Trophoblast cell (in vitro differentiated cells and primary cell): ENCODE measurements around the gene MGAT5.

Experiments used
- DNase-seq, 2 donors: peaks; one replicate each; pipeline ENCODE4 v3.0.0-alpha.2; 2016
- H2AFZ ChIP-seq: 2 replicates; pipeline ENCODE4 v1.6.1; 2013; ENCODE audit warnings: low read length, moderate library complexity, mild to moderate bottlenecking; ENCODE audit not compliant: insufficient read depth, poor library complexity
- H2AK5ac ChIP-seq: 2 replicates; pipeline ENCODE4 v1.6.1; 2013; ENCODE audit warnings: mild to moderate bottlenecking, low read length
- H2BK120ac ChIP-seq: 2 replicates; pipeline ENCODE4 v1.6.1; 2013; ENCODE audit warnings: low read length, mild to moderate bottlenecking, moderate library complexity; ENCODE audit not compliant: insufficient read depth, poor library complexity
- H2BK12ac ChIP-seq: 2 replicates; pipeline ENCODE4 v1.6.1; 2013; ENCODE audit warnings: mild to moderate bottlenecking, low read length, moderate library complexity
- H2BK5ac ChIP-seq: 2 replicates; pipeline ENCODE4 v1.6.1; 2013; ENCODE audit warnings: low read length, low read depth, moderate library complexity, mild to moderate bottlenecking; ENCODE audit not compliant: poor library complexity
- H3K14ac ChIP-seq: 2 replicates; pipeline ENCODE4 v1.6.1; 2013; ENCODE audit warnings: mild to moderate bottlenecking, low read length
- H3K18ac ChIP-seq: 2 replicates; pipeline ENCODE4 v1.6.1; 2013; ENCODE audit warnings: mild to moderate bottlenecking, low read length
- H3K23ac ChIP-seq: 2 replicates; pipeline ENCODE4 v1.6.1; 2013; ENCODE audit warnings: low read length
- H3K27ac ChIP-seq: 2 replicates; pipeline ENCODE4 v1.5.1; 2013; ENCODE audit warnings: low read depth, mild to moderate bottlenecking, inconsistent platforms, low read length, moderate library complexity
- H3K27me3 ChIP-seq: 2 replicates; pipeline ENCODE4 v1.6.1; 2013; ENCODE audit warnings: inconsistent platforms, mild to moderate bottlenecking, low read length, moderate library complexity; ENCODE audit not compliant: insufficient read depth
- H3K36me3 ChIP-seq, 2 experiments: 1 replicate in 1 of 2; 2 replicates in 1 of 2; pipeline ENCODE4 v1.6.1; 2013; ENCODE audit warnings: low read length in 2 of 2, mild to moderate bottlenecking in 2 of 2, moderate library complexity in 1 of 2; ENCODE audit not compliant: insufficient read depth in 2 of 2, control insufficient read depth in 1 of 2
- H3K4ac ChIP-seq: 2 replicates; pipeline ENCODE4 v1.6.1; 2013; ENCODE audit warnings: low read depth, mild to moderate bottlenecking, low read length, moderate library complexity
- H3K4me1 ChIP-seq, 2 experiments: 1 replicate in 1 of 2; 2 replicates in 1 of 2; pipeline ENCODE4 v1.6.1; 2013; ENCODE audit warnings: low read length in 2 of 2, mild to moderate bottlenecking in 2 of 2, moderate library complexity in 1 of 2; ENCODE audit not compliant: insufficient read depth in 2 of 2, control insufficient read depth in 1 of 2
- H3K4me2 ChIP-seq: 2 replicates; pipeline ENCODE4 v1.6.1; 2013; ENCODE audit warnings: inconsistent platforms, mild to moderate bottlenecking, low read length, moderate library complexity
- H3K4me3 ChIP-seq: 2 replicates; pipeline ENCODE4 v1.5.1; 2013; ENCODE audit warnings: mild to moderate bottlenecking, low read depth, low read length, inconsistent platforms
- H3K79me1 ChIP-seq: one replicate; pipeline ENCODE4 v1.6.1; 2013; ENCODE audit warnings: low read length
- H3K79me2 ChIP-seq: 2 replicates; pipeline ENCODE4 v1.6.1; 2013; ENCODE audit warnings: low read length, mild to moderate bottlenecking; ENCODE audit not compliant: control insufficient read depth, insufficient read depth, poor library complexity
- H3K9ac ChIP-seq: 2 replicates; pipeline ENCODE4 v1.6.1; 2013; ENCODE audit warnings: mild to moderate bottlenecking, low read length
- H3K9me3 ChIP-seq: 2 replicates; pipeline ENCODE4 v1.6.1; 2013; ENCODE audit warnings: low read depth, mild to moderate bottlenecking, control low read depth, inconsistent platforms, low read length; ENCODE audit not compliant: insufficient read depth
- H4K12ac ChIP-seq: 2 replicates; pipeline ENCODE4 v1.6.1; 2013; ENCODE audit warnings: low read depth, mild to moderate bottlenecking, low read length, moderate library complexity
- H4K8ac ChIP-seq: 2 replicates; pipeline ENCODE4 v1.6.1; 2013; ENCODE audit warnings: low read depth, mild to moderate bottlenecking, low read length, moderate library complexity
- H4K91ac ChIP-seq: one replicate; pipeline ENCODE4 v1.6.1; 2013; ENCODE audit warnings: low read depth, mild to moderate bottlenecking, low read length, moderate library complexity
- WGBS: extraction: QIAGEN DNeasy Blood & Tissue Kit; methylation state at CpG from one replicate; pipeline ENCODE4 v1.1.7; 2013; ENCODE audit warnings: missing lambda C conversion rate; ENCODE audit not compliant: insufficient read length, insufficient coverage; ENCODE audit errors: extremely low coverage; 5-methylcytosine and 5-hydroxymethylcytosine counted together

MGAT5 gene

GRCh38 chr2:134348239-134348638, 94.4 kb downstream of the MGAT5 start:
- H3K27me3 ChIP-seq: no peaks in the 10 kb centered on the region
- H3K4me2 ChIP-seq: no peak overlapping the region
- H3K4ac ChIP-seq: no peak overlapping the region
- no peak overlapping the region for H2BK5ac ChIP-seq
- WGBS: no CpG with 5 or more reads among the region's 4 CpGs
- H3K4me1 ChIP-seq: no peaks in the 10 kb centered on the region
- no peak overlapping the region for H4K12ac ChIP-seq
- no peak overlapping the region for H3K18ac ChIP-seq
- H4K91ac ChIP-seq: no peak overlapping the region
- H3K4me3 ChIP-seq: no peak overlapping the region
- no peak overlapping the region for H2BK12ac ChIP-seq
- no peak overlapping the region for H3K14ac ChIP-seq
- no peak overlapping the region for H2AFZ ChIP-seq
- H3K23ac ChIP-seq: no peak overlapping the region
- DNase-seq: peak in 1 of 2 donors; percentile 33
- no peak overlapping the region for H4K8ac ChIP-seq
- no peaks in the 10 kb centered on the region for H3K9me3 ChIP-seq
- no peak overlapping the region for H2AK5ac ChIP-seq
- no peak overlapping the region for H3K9ac ChIP-seq
- H3K79me2 ChIP-seq: no peaks in the 10 kb centered on the region
- H2BK120ac ChIP-seq: no peak overlapping the region
- H3K27ac ChIP-seq: no peak overlapping the region
- H3K36me3 ChIP-seq: no peaks in the 10 kb centered on the region
- no peaks in the 10 kb centered on the region for H3K79me1 ChIP-seq

- H3K27me3 ChIP-seq: no peaks in the 10 kb centered on the region
- no peak overlapping the region for H4K8ac ChIP-seq
- no peak overlapping the region for H4K91ac ChIP-seq
- H3K9ac ChIP-seq: no peak overlapping the region
- no peak overlapping the region for H2AK5ac ChIP-seq
- H3K36me3 ChIP-seq: no peaks in the 10 kb centered on the region
- H3K79me1 ChIP-seq: no peaks in the 10 kb centered on the region
- H2BK5ac ChIP-seq: no peak overlapping the region
- H3K9me3 ChIP-seq: no peaks in the 10 kb centered on the region
- H3K4me3 ChIP-seq: no peak overlapping the region
- no peak overlapping the region for H3K23ac ChIP-seq
- no peak overlapping the region for H3K4me2 ChIP-seq
- H3K4me1 ChIP-seq: no peaks in the 10 kb centered on the region
- H3K27ac ChIP-seq: no peak overlapping the region
- no peak overlapping the region for H3K4ac ChIP-seq
- no peak for DNase-seq
- H2BK120ac ChIP-seq: no peak overlapping the region
- WGBS: no CpG with 5 or more reads among the region's 5 CpGs
- no peak overlapping the region for H2BK12ac ChIP-seq
- no peak overlapping the region for H2AFZ ChIP-seq
- H3K18ac ChIP-seq: no peak overlapping the region
- H3K79me2 ChIP-seq: no peaks in the 10 kb centered on the region
- H3K14ac ChIP-seq: no peak overlapping the region
- H4K12ac ChIP-seq: no peak overlapping the region
Observed at GRCh38 chr2:134348760-134349159, 94.9 kb downstream of the MGAT5 start.

- Histone ChIP-seq H3K4ac (no peak overlapping the region), H3K14ac (no peak overlapping the region), H3K9ac (no peak overlapping the region), H4K8ac (no peak overlapping the region), H2BK120ac (no peak overlapping the region), H3K4me2 (no peak overlapping the region), H4K12ac (no peak overlapping the region), H3K36me3 (no peaks in the 10 kb centered on the region), H4K91ac (no peak overlapping the region), H3K79me2 (no peaks in the 10 kb centered on the region), H3K18ac (no peak overlapping the region), H2AFZ (no peak overlapping the region), H3K4me1 (peaks cover 8% of the 10 kb centered on the region in 2 experiments), H3K27ac (no peak overlapping the region), H3K9me3 (no peaks in the 10 kb centered on the region), H2AK5ac (no peak overlapping the region), H3K27me3 (no peaks in the 10 kb centered on the region), H3K79me1 (no peaks in the 10 kb centered on the region), H3K4me3 (no peak overlapping the region), H2BK12ac (no peak overlapping the region), H2BK5ac (no peak overlapping the region), H3K23ac (no peak overlapping the region)
- whole genome bisulfite sequencing: no CpG with 5 or more reads among the region's 3 CpGs
- no peak for DNase-seq
Observed at GRCh38 chr2:134351016-134351415, 97.1 kb downstream of the MGAT5 start.

- Histone ChIP-seq H3K27me3 (no peaks in the 10 kb centered on the region), H3K14ac (no peak overlapping the region), H4K91ac (no peak overlapping the region), H4K8ac (no peak overlapping the region), H2AK5ac (no peak overlapping the region), H4K12ac (no peak overlapping the region), H3K4me1 (peaks cover 8% of the 10 kb centered on the region in 2 experiments), H3K9me3 (no peaks in the 10 kb centered on the region), H3K79me2 (no peaks in the 10 kb centered on the region), H2BK12ac (no peak overlapping the region), H3K18ac (no peak overlapping the region), H3K4ac (no peak overlapping the region), H2AFZ (no peak overlapping the region), H3K9ac (no peak overlapping the region), H2BK120ac (no peak overlapping the region), H3K23ac (no peak overlapping the region), H3K4me2 (no peak overlapping the region), H3K36me3 (no peaks in the 10 kb centered on the region), H3K79me1 (no peaks in the 10 kb centered on the region), H3K4me3 (no peak overlapping the region), H3K27ac (no peak overlapping the region), H2BK5ac (no peak overlapping the region)
- WGBS: no CpG with 5 or more reads among the region's 2 CpGs
- DNase-seq: peak in 1 of 2 donors; percentile 47
Observed at GRCh38 chr2:134351899-134352298, 98.0 kb downstream of the MGAT5 start.
